Stimulated activated CD4-positive, alpha-beta T cell treated with anti-CD3 and anti-CD28 coated beads, Interleukin-12 subunit alpha, Interleukin-12 subunit beta, amount 100 ng/mL, for 4 hours (primary cell): Measurements from ENCODE around the gene HECW1.
"Not testable (repeated sequence)": the region's sequence is repeated elsewhere in the genome, so short reads cannot be mapped to it uniquely, and the experiment has no call there.

Source experiments
- DNase-seq: peaks from one replicate; pipeline ENCODE4 v3.0.0-alpha.2; 2020

HECW1 gene

DNA sequence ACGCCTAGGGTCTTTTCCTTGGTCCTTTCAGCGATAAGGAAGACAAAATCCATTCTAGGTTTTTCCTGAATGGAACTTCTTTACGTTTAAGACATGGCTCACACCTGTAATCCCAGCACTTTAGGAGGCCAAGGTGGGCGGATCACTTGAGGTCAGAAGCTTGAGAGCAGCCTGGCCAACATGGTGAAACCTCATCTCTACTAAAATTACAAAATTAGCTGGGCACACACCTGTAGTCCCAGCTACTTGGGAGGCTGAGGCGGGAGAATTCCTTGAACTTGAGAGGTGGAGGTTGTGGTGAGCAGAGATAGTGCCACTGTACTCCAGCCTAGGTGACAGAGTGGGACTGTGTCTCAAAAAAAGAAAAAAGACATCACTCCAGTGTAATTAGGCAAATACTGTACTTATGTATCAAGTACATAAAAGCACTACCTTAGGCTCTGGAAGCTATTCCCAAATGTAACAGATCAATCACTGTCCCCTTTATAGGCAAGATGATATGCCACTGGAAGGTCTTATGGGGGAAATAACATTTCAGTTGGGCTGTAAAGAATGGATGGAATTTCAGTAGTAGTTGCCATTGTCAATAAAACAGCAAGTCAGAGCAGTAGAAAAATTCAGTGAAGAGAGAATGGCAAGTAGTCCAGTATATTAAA, 476.2 kb downstream of the HECW1 start:
- DNase-seq = no peak

- DNase-seq = no peak
These were observed 476.7 kb downstream of the HECW1 start for GRCh38 chr7:43589133-43589478.

DNA sequence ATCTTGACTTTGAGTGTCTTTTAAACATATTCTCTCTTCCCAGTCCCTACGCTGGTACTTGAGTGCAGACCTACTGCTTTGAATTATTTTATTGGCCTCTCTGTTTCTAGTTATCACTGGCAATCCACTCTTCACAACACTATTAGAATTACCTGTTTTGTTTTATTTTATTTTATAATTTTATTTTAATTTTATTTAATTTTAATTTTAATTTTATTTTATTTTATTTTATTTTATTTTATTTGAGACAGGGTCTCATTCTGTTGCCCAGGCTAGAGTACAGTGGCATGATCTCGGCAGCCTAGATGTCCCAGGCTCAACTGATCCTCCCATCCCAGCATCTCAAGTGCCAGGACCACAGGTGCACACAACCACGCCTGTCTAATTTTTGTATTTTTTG, 477.3 kb downstream of the HECW1 start:
- DNase-seq = no peak

GRCh38 chr7:43590862-43591557, 478.6 kb downstream of the HECW1 start:
- DNase-seq = no peak

DNA sequence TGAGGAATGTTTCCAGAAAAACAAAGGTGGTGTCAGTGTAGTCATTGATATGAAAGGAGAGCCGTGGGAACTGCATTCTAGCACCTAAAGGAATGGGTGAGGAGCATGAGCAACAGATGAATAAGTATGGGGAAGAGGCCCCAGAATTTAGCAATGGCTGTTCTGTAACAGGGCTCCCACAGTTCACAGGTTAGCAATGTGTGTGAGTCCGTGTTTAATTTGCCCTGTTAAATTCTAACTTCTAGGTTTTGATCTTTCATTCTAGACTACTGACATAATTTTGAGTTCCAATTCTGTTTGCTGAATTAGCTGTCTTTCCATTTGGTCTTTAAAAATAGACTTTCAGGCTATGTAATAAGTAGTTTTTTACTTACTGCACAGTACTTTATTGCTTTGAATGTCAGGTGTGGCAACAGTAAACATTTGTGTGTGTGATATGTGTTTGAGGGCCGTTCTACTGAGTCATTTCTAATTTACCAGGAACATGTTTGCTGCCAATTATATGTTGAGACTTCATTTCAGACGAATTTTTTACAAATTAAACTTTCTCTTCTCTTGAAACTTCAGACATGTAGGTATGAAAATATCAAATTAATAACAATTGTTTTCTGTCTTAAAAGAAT, 479.2 kb downstream of the HECW1 start:
- no peak for DNase-seq

DNA sequence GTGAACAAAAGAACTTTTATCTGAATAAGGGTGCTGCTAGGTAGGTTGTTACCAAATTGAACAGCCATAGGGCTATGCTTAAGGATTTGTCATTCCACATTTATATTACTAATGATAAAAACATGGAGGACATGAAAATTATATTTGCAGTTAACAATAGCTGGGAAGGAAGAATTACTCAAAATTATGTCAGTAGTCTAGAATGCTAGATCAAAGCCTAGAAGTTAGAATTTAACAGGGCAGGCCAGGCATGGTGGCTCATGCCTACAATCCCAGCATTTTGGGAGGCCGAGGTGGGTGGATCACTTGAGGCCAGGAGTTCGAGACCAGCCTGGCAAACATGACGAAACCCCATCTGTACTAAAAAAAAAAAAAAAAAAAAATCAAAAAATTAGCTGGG, 479.9 kb downstream of the HECW1 start:
- DNase-seq = no peak

GRCh38 chr7:43593010-43593409, 480.6 kb downstream of the HECW1 start:
- no peak for DNase-seq

DNA sequence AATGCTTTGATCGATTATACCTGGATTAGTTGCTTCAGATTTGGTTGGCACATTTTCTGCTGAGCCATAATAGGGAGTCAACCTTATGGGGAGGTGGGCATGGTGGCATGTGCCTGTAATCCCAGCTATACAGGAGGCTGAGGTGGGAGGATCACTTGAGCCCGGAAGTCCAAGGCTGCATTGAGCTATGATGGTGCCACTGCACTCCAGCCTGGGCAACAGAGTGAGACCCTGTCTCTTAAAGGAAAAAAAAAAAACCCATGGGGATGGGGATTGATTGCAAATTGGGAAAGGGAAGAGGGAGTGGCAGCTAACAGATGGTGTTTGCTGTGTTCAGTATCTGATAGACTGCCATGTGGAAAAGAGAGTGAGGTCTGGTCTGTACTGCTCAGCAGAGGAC, 481.6 kb downstream of the HECW1 start:
- no peak for DNase-seq

DNA sequence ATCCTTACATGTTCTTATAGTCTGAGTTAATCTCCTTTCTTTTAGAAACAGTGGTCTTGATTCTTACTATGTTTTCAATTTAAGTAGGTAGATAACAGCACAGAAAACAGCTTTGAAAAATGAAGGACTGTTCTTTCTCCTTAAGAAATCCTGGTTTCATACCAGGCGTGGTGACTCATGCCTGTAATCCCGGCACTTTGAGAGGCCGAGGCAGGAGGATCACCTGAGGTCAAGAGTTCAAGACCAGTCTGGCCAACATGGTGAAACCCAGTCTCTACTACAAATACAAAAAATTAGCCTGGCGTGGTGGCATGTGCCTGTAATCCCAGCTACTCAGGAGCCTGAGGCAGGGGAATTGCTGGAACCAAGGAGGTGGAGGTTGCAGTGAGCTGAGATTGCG, 484.0 kb downstream of the HECW1 start:
- DNase-seq = not testable (repeated sequence)

DNA sequence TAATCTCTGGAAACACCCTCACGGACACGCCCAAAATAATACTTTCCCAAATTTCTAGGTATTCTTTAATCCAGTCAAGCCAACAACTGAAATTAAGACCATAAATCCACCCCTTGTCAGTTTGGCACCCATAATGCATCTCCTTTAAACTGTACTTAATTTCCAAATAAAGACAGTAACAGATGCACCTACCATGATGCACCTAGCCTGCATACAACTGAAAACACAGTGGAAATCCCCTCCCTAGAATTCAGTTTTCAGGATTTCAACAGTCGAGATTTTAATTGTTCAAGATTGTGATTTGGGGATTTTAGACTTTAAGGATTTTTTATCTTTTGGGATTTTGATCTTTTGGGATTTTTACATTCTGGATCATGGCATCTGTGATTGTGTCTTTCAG, 487.6 kb downstream of the HECW1 start:
- DNase-seq = no peak

- DNase-seq = no peak
These were observed 489.8 kb downstream of the HECW1 start for GRCh38 chr7:43602256-43602655.

DNA sequence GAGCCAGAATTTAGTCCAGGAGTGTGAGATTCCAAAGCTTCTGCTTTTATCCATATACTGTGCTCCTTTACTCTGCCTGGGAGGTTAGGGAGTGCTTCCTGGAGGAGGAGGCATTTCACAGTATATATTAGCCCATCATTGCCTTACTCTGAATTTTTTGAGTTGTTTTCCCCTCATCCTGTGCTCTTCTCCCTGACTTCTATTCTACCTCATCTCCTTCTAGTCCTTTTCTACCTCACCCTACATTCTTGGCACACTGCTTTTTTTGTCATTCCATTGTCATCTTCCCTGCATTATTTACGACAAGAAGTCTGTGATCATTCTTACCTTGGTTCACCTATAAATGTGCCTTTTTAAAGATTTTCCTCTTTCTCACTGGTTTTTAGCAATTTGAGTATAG, 491.8 kb downstream of the HECW1 start:
- no peak for DNase-seq

DNA sequence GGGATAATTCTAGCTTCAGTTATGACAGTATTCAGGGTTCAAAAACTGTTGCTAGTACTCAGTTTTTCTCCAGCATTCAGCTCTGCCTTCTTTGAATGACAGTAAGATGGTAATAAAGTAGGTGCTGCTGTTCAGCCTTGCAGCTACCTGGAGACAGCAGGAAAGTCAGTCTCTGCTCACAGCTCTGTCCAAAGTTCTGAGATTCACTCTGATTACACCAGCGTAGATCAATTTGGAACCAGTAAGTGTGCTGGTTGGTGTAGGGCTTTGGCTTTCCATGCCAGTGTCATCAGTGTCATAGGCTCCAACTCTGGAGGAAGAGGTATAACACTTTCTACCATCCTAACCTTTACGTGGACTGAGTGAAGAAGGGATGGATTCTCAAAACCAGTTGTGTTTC, 496.6 kb downstream of the HECW1 start:
- no peak for DNase-seq

DNA sequence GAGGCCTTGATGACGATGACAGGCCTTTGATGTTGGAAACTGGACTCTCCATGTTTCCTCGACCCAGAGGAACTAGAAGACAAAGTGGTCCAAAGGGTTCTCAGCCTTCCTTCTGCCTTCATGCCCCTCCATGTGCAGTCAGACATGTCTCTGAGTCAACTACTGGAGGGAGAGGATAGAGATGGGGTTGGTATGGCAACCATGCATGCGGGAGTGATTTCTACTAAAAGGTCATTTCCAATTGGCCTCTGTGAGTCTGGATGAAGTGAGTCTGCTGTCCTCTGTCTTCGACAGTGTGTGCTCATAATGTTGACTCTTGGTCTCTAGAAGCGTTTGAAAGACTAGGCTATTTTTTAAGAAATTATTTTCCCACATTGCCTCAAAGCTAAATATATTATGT, 499.7 kb downstream of the HECW1 start:
- no peak for DNase-seq

DNA sequence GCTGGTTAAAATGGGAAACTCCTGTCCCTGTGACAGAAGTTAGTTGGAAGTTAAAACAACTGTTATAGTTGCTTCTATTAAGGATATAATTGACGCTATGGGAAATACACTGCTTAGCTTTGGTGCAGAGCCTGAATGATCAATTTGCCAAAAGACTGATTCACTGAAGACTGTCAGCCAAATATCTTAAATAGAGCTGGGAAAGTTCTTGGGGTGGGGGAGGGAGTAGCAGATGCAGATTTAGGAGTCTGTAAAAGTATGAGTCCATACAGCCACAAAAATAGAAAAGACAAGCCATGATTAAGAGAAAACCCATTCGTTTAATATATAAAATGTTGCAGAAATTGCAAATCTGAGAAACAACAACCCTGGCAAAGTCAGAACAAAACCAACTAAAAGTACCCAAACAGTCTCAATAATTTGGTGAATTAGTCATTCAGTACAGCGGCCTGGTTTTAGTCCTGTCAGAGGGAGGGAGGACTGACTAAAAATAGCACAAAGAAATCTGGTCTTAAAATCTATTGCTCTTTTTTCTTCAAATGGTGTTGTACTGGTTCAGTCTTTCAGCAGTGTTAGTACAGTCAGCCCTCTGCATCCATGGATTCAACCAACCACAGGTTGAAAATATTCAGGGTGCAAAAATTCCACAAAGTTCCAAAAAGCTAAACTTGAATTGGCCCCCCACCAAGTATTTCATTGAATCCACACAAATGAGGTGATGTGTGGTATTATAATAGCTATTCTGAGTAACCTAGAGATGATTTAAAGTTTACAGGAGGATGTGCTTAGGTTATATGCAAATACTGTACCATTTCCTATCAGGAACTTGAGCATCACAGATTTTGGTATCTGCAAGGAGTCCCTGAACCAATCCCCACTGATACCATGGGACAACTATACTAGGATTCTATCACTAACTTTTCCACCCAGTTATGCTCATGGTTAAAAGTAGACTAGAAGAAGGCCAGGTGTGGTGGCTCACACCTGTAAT, 500.4 kb downstream of the HECW1 start:
- no peak for DNase-seq
